HEK293T (cell line): ENCODE results near the gene KIFC1.
"Not testable (repeated sequence)": the region's sequence is repeated elsewhere in the genome, so short reads cannot be mapped to it uniquely, and the experiment has no call there.

Source experiments
- CTCF ChIA-PET: fragments of 350-600 bp; formaldehyde crosslinking; extraction: SDS; loops from one replicate; lab custom pipeline; 2021; ENCODE audit warnings: antibody characterized with exemption, inconsistent platforms; lab: Yijun Ruan, JAX
- POLR2A ChIA-PET: fragments of 350-600 bp; formaldehyde crosslinking; extraction: SDS; loops from one replicate; lab custom pipeline; 2020; ENCODE audit warnings: antibody characterized with exemption, inconsistent platforms; lab: Yijun Ruan, JAX
- DNase-seq: peaks from one replicate; pipeline ENCODE4 v3.0.0; 2012; ENCODE audit warnings: mixed read lengths; ENCODE audit errors: extremely low spot score
- ARNT ChIP-seq: fragments of 450-650 bp; IDR thresholded peaks from 2 replicates; pipeline ENCODE4 v1.6.1; 2017; ENCODE audit warnings: mild to moderate bottlenecking
- BHLHE40 ChIP-seq: fragments of 450-650 bp; IDR thresholded peaks from 2 replicates; pipeline ENCODE4 v1.6.1; 2016; ENCODE audit warnings: mild to moderate bottlenecking, moderate library complexity, borderline replicate concordance
- CTBP1 ChIP-seq: fragments of 450-650 bp; IDR thresholded peaks from 2 replicates; pipeline ENCODE4 v1.6.1; 2016; ENCODE audit warnings: borderline replicate concordance
- ELF4 ChIP-seq: fragments of 450-650 bp; IDR thresholded peaks from 2 replicates; pipeline ENCODE4 v1.6.1; 2017; ENCODE audit warnings: antibody characterized with exemption
- FOXA1 ChIP-seq: fragments of 450-650 bp; IDR thresholded peaks from 2 replicates; pipeline ENCODE4 v1.6.1; 2016; ENCODE audit warnings: mild to moderate bottlenecking
- FOXK2 ChIP-seq: fragments of 450-650 bp; IDR thresholded peaks from 2 replicates; pipeline ENCODE4 v1.6.1; 2016; ENCODE audit warnings: mild to moderate bottlenecking
- FOXM1 ChIP-seq: fragments of 450-650 bp; IDR thresholded peaks from 2 replicates; pipeline ENCODE4 v1.6.1; 2017; ENCODE audit warnings: mild to moderate bottlenecking, borderline replicate concordance
- HDGF ChIP-seq: fragments of 450-650 bp; IDR thresholded peaks from 2 replicates; pipeline ENCODE4 v1.6.1; 2017; ENCODE audit warnings: antibody characterized with exemption, borderline replicate concordance
- L3MBTL2 ChIP-seq: fragments of 450-650 bp; conservative IDR thresholded peaks from 2 replicates; pipeline ENCODE4 v1.6.1; 2016; ENCODE audit warnings: mild to moderate bottlenecking
- LEF1 ChIP-seq: fragments of 450-650 bp; IDR thresholded peaks from 2 replicates; pipeline ENCODE4 v1.6.1; 2017; ENCODE audit warnings: mild to moderate bottlenecking, borderline replicate concordance
- NFRKB ChIP-seq: fragments of 450-650 bp; IDR thresholded peaks from 2 replicates; pipeline ENCODE4 v1.6.1; 2016; ENCODE audit warnings: mild to moderate bottlenecking, moderate library complexity
- PKNOX1 ChIP-seq: fragments of 450-650 bp; IDR thresholded peaks from 2 replicates; pipeline ENCODE4 v1.6.1; 2016
- SP1 ChIP-seq: fragments of 450-650 bp; IDR thresholded peaks from 2 replicates; pipeline ENCODE4 v1.6.1; 2017
- SUZ12 ChIP-seq: fragments of 450-650 bp; IDR thresholded peaks from 2 replicates; pipeline ENCODE4 v1.6.1; 2016; ENCODE audit warnings: mild to moderate bottlenecking
- TARDBP ChIP-seq: fragments of 450-650 bp; IDR thresholded peaks from 2 replicates; pipeline ENCODE4 v1.6.1; 2016
- ZNF384 ChIP-seq: fragments of 450-650 bp; IDR thresholded peaks from 2 replicates; pipeline ENCODE4 v1.6.1; 2016

The KIFC1 gene

DNA sequence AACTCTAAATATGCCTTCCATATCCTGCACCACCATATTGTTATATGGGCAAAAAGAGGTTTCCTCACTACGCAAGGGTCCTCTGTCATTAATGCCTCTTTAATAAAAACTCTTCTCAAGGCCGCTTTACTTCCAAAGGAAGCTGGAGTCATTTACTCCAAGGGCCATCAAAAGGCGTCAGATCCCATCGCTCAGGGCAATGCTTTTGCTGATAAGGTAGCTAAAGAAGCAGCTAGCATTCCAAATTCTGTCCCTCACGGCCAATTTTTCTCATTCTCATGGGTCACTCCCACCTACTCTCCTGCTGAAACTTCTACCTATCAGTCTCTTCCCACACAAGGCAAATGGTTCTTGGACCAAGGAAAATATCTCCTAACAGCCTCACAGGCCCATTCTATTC, 43.8 kb upstream of the KIFC1 start:
- ChIA-PET POLR2A (interaction anchor here (1.0 kb wide), 1 partner anchor 30 kb away, joined by 3 read pairs; the partner anchor contains the start of gene ZBTB22), CTCF (interaction anchor here (1.0 kb wide), 1 partner anchor 26 kb away, joined by 4 read pairs; no protein-coding TSS in a partner anchor)
- no peak for DNase-seq
- TF ChIP-seq ARNT: no peak
- no peak for TF ChIP-seq FOXM1
- TF ChIP-seq SP1: no peak
- TF ChIP-seq LEF1: no peak
- TF ChIP-seq PKNOX1: no peak
- no peak for TF ChIP-seq TARDBP
- no peak for TF ChIP-seq HDGF
- no peak for TF ChIP-seq FOXA1
- TF ChIP-seq BHLHE40: no peak
- no peak for TF ChIP-seq CTBP1
- TF ChIP-seq ZNF384: no peak
- no peak for TF ChIP-seq FOXK2
- TF ChIP-seq NFRKB: no peak

- POLR2A ChIA-PET, DNase-seq: not testable (repeated sequence)
- CTCF ChIA-PET: interaction anchor here (1.5 kb wide), 1 partner anchor 11 kb away, joined by 4 read pairs; no protein-coding TSS in a partner anchor
Measured at GRCh38 chr6:33355860-33356259, 35.8 kb upstream of the KIFC1 start.

DNA sequence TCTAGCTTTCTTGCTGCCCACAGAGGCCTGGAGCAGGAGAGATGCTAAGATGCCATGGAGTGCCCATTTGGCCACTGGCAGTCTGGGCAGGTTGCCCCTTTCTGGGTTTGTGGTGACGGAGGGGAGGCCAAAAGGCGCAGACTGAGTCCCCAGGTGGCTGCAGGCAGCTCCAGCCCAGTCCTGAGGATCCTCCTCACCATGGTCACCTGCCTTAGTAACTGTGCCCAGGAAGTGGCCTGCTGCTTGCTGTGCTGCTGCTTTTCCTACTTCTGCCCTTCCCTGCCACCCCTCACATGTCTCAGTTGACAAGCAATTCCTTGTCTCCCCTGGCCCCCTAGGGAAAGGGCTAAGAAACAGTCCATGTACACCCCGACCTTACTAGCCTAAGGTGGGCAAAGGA, 35.3 kb upstream of the KIFC1 start:
- TF ChIP-seq BHLHE40: no peak
- no peak for TF ChIP-seq PKNOX1
- TF ChIP-seq TARDBP: no peak
- TF ChIP-seq CTBP1: no peak
- no peak for TF ChIP-seq FOXA1
- no peak for TF ChIP-seq NFRKB
- TF ChIP-seq ZNF384: no peak
- no peak for TF ChIP-seq SUZ12
- no peak for TF ChIP-seq LEF1
- TF ChIP-seq ARNT: no peak
- TF ChIP-seq SP1: no peak
- no peak for TF ChIP-seq FOXM1
- no peak for TF ChIP-seq ELF4
- no peak for TF ChIP-seq FOXK2
- no peak for TF ChIP-seq L3MBTL2
- no peak for TF ChIP-seq HDGF
- CTCF ChIA-PET: no interaction called here
- DNase-seq: no peak
- POLR2A ChIA-PET: no interaction called here

DNA sequence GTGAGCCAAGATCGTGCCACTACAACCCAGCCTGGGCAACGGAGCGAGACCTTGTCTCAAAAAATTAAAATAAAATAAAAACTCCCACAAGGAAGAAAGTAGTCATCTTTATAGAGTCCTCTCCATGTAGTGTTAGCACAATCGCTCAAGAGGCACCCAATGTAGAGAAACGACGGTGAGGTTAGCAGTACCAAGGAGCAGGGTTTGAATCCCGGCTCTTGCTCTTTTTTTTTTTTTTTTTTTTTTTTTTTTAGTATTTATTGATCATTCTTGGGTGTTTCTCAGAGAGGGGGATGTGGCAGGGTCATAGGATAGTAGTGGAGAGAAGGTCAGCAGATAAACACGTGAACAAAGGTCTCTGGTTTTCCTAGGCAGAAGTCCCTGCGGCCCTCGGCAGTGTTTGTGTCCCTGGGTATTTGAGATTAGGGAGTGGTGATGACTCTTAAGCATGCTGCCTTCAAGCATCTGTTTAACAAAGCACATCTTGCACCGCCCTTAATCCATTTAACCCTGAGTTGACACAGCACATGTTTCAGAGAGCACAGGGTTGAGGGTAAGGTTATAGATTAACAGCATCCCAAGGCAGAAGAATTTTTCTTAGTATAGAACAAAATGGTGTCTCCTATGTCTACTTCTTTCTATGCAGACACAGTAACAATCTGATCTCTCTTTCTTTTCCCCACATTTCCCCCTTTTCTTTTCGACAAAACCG, 34.3 kb upstream of the KIFC1 start:
- POLR2A ChIA-PET, CTCF ChIA-PET, DNase-seq: not testable (repeated sequence)

DNA sequence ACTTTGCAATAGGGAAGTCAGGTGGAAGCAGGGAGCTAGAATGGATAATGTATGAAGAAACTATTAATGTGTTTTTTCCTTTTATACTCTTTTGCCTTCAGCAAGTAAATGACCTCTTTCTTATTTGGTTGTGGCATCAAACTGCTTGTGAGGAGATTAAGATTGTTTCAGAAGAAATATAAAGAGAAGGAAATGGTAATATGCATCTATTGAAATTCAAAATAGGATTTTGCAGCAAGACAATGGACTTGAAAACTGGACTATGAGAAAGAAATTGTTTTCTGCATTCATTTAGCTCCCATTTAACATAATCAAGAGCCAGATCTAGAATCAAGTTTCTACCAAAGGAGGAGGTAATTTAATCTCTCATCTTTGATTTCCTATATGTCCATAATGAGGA, 32.3 kb upstream of the KIFC1 start:
- CTCF ChIA-PET: no interaction called here
- POLR2A ChIA-PET: interaction anchor here (1.2 kb wide), 1 partner anchor 88 kb away, joined by 3 read pairs; the partner anchor contains the start of genes RPS18 and VPS52
- TF ChIP-seq NFRKB (no peak), SP1 (no peak), ELF4 (no peak), BHLHE40 (no peak), LEF1 (no peak), TARDBP (no peak), ZNF384 (no peak), CTBP1 (no peak), PKNOX1 (no peak), SUZ12 (no peak), L3MBTL2 (no peak), ARNT (no peak), FOXM1 (no peak), HDGF (no peak), FOXK2 (no peak), FOXA1 (no peak)
- no peak for DNase-seq

DNA sequence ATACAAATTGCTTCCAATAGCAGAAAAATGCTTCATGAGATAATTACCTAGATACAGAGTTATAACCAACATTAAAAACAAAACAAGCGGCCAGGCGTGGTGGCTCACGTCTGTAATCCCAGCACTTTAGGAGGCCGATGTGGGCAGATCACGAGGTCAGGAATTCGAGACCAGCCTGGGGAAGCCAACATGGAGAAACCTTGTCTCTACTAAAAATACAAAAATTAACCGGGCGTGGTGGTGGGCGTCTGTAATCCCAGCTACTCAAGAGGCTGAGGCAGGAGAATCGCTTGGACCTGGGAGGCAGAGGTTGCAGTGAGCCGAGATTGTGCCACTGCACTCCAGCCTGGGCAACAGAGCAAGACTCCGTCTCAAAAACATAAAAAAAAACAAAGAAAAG, 28.1 kb upstream of the KIFC1 start:
- CTCF ChIA-PET, DNase-seq, POLR2A ChIA-PET: not testable (repeated sequence)
